CD4-positive, alpha-beta T cell (primary cell): ENCODE results near the gene KCNN3. TPM values are rescaled to one million over a fixed set of nuclear protein-coding genes. Genes with fewer than 3 reads are reported as not detected.

ENCODE experiments used
- ATAC-seq: fragments of 200-7000 bp; cut with Tn5 transposase; one replicate; pipeline ENCODE4 v1.10.0; 2022; ENCODE audit warnings: mild to moderate bottlenecking; ENCODE audit not compliant: poor library complexity
- CTCF ChIA-PET: fragments of 350-600 bp; sonication (Branson Sonifier 250); formaldehyde crosslinking; loops from one replicate; lab custom pipeline; 2021; ENCODE audit warnings: antibody characterized with exemption, inconsistent platforms; lab: Charles Lee
- POLR2A ChIA-PET: fragments of 350-600 bp; sonication (Branson Sonifier 250); formaldehyde crosslinking; loops from one replicate; lab custom pipeline; 2021; ENCODE audit warnings: antibody characterized with exemption, inconsistent platforms; lab: Charles Lee
- DNase-seq, 14 experiments: peaks; one replicate each; pipeline ENCODE4 v3.0.0-alpha.2; 2013 to 2020; ENCODE audit warnings: mixed read lengths in 2 of 14
- H3K27ac ChIP-seq, 2 donors: one replicate each; pipeline versions ENCODE4 v1.5.1 to v1.7.0; 2013; ENCODE audit warnings: low read length in 2 of 2, low read depth in 1 of 2, mild to moderate bottlenecking in 1 of 2
- H3K27me3 ChIP-seq, 2 experiments: 1 replicate in 1 of 2; 2 replicates in 1 of 2; pipeline versions ENCODE4 v1.6.1 to v1.7.0; 2013; ENCODE audit warnings: low read length in 2 of 2, control low read depth in 1 of 2, mild to moderate bottlenecking in 1 of 2, moderate library complexity in 1 of 2; ENCODE audit not compliant: insufficient read depth in 2 of 2, control insufficient read depth in 1 of 2
- H3K36me3 ChIP-seq: one replicate; pipeline ENCODE4 v1.6.1; 2013; ENCODE audit warnings: low read length, control low read depth; ENCODE audit not compliant: insufficient read depth
- H3K4me1 ChIP-seq: one replicate; pipeline ENCODE4 v1.6.1; 2013; ENCODE audit warnings: low read length, control low read depth; ENCODE audit not compliant: insufficient read depth
- H3K4me3 ChIP-seq: one replicate; pipeline ENCODE4 v1.5.1; 2013; ENCODE audit warnings: mild to moderate bottlenecking, low read length, moderate library complexity
- H3K9me3 ChIP-seq, 2 experiments: 1 replicate in 1 of 2; 2 replicates in 1 of 2; pipeline versions ENCODE4 v1.6.1 to v1.7.0; 2013; ENCODE audit warnings: low read length in 2 of 2, mild to moderate bottlenecking in 2 of 2, control low read depth in 1 of 2, moderate library complexity in 1 of 2; ENCODE audit not compliant: control insufficient read depth in 1 of 2, insufficient read depth in 1 of 2
- H3K27ac Mint-ChIP-seq: one replicate; pipeline ENCODE4 v1.8.0; 2020; ENCODE audit warnings: mixed read lengths
- H3K27me3 Mint-ChIP-seq: one replicate; pipeline ENCODE4 v1.8.0; 2021; ENCODE audit warnings: mixed read lengths
- H3K36me3 Mint-ChIP-seq: one replicate; pipeline ENCODE4 v1.8.0; 2021; ENCODE audit warnings: low read depth, mixed read lengths
- H3K4me1 Mint-ChIP-seq: one replicate; pipeline ENCODE4 v1.8.0; 2021; ENCODE audit warnings: low read depth, mixed read lengths
- H3K4me3 Mint-ChIP-seq: one replicate; pipeline ENCODE4 v1.8.0; 2020; ENCODE audit warnings: mild to moderate bottlenecking, mixed read lengths
- H3K9me3 Mint-ChIP-seq: one replicate; pipeline ENCODE4 v1.8.0; 2020; ENCODE audit warnings: mixed read lengths
- CTCF ChIP-seq: fragments of 200-600 bp; IDR thresholded peaks from one replicate; pipeline ENCODE4 v1.8.0; 2022; ENCODE audit warnings: antibody characterized with exemption, mild to moderate bottlenecking
- intact Hi-C, 2 experiments: fragments of 100-400 bp; cut with DNase I in 1 of 2; cut with micrococcal nuclease in 1 of 2; formaldehyde crosslinking; loops; one replicate each; pipeline versions ENCODE4 v1.15.1 to v1.9.0; 2023 to 2025; cut with DNase I, micrococcal nuclease
- total RNA-seq, 174 experiments: library from RNA in 2 of 174; stranded (reverse) in 2 of 174; gene quantifications; one replicate each; pipeline ENCODE4 v1.2.3 and lab custom pipeline; 2021 to 2026

KCNN3 gene
- total RNA-seq, 2 experiments from 2014 or later, result not detected

DNA sequence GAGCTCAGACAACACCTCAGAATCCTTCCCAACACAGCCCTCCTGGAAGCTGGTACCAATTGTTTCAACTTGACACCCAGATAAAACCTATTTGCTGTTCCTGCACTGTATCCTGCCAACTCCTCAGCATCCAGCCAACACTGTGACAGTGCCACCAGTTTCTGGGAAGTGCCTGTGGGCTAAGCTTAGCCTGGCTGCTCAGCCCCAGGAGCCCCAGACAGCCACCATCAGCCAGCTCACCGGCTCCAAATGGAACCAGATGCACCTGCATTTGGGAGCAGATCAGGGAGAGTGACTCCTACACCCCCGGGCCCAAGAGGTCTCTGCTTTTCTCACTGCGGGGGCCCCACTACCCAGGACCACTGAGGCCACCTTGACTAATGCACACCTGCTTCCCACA, 24.9 kb downstream of the KCNN3 start:
- Mint-ChIP-seq H3K4me1 (no peaks in the 10 kb centered on the region), H3K36me3 (no peaks in the 10 kb centered on the region), H3K27ac (no peak overlapping the region), H3K27me3 (no peaks in the 10 kb centered on the region), H3K4me3 (no peak overlapping the region), H3K9me3 (no peaks in the 10 kb centered on the region)
- H3K27me3 ChIP-seq, result no peaks in the 10 kb centered on the region
- ChIA-PET CTCF (no interaction called here), POLR2A (no interaction called here)
- H3K4me1 ChIP-seq, result no peaks in the 10 kb centered on the region
- TF ChIP-seq CTCF, result no peak
- H3K9me3 ChIP-seq, result no peaks in the 10 kb centered on the region
- intact Hi-C loops, result no loop called here
- ATAC-seq (no peak), DNase-seq (no peak)
- H3K27ac ChIP-seq, result no peak overlapping the region
- H3K4me3 ChIP-seq, result no peak overlapping the region
- H3K36me3 ChIP-seq, result no peaks in the 10 kb centered on the region

GRCh38 chr1:154844297-154844681, 25.8 kb downstream of the KCNN3 start:
- Histone ChIP-seq H3K27ac (no peak overlapping the region), H3K4me3 (no peak overlapping the region), H3K27me3 (no peaks in the 10 kb centered on the region), H3K9me3 (no peaks in the 10 kb centered on the region), H3K36me3 (no peaks in the 10 kb centered on the region), H3K4me1 (no peaks in the 10 kb centered on the region)
- intact Hi-C loops, result no loop called here
- no peak overlapping the region for H3K27ac Mint-ChIP-seq
- ChIA-PET CTCF (no interaction called here), POLR2A (no interaction called here)
- no peak for ATAC-seq
- TF ChIP-seq CTCF, result no peak
- no peaks in the 10 kb centered on the region for H3K9me3 Mint-ChIP-seq
- H3K4me1 Mint-ChIP-seq, result no peaks in the 10 kb centered on the region
- no peak overlapping the region for H3K4me3 Mint-ChIP-seq
- no peak for DNase-seq
- no peaks in the 10 kb centered on the region for H3K36me3 Mint-ChIP-seq
- no peaks in the 10 kb centered on the region for H3K27me3 Mint-ChIP-seq

DNA sequence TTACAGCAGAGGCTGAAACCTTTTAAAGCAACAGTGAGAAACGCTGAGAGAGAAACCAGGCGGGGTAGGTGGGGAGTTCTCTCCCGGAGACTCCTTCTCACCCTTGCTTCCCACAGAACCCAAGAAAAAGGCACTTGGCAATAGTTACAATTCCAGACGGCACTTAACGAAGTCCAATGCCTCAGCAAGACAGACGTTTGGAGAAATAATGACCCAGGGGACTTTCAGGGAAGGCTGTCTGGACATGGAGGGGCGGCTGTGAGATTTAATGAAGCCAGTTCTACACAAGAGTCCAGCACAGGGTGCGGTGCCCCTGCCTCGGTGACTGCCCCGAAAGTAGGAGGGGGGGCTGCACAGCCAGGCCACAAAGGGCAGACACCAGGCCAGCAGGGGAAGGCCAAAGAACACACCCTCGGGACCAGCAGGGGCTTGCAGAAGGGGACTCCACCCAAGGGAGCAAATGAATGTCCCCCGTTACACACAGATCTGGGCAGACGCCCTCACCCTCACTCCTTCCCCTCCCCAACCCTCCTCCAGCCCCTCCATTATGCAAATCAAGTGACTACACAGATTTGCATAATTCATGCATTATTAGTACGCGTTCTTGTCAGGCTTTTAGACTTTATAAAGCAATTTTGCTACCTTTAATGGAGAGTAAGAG, 26.3 kb downstream of the KCNN3 start:
- Mint-ChIP-seq H3K36me3 (no peaks in the 10 kb centered on the region), H3K27me3 (no peaks in the 10 kb centered on the region), H3K9me3 (no peaks in the 10 kb centered on the region), H3K27ac (no peak overlapping the region), H3K4me1 (no peaks in the 10 kb centered on the region), H3K4me3 (no peak overlapping the region)
- Histone ChIP-seq H3K27me3 (no peaks in the 10 kb centered on the region), H3K27ac (no peak overlapping the region), H3K9me3 (no peaks in the 10 kb centered on the region), H3K4me1 (no peaks in the 10 kb centered on the region), H3K4me3 (no peak overlapping the region), H3K36me3 (no peaks in the 10 kb centered on the region)
- POLR2A ChIA-PET, result no interaction called here
- DNase-seq, result no peak
- TF ChIP-seq CTCF, result no peak
- intact Hi-C loops, result no loop called here
- CTCF ChIA-PET, result no interaction called here
- ATAC-seq, result no peak
